SJCRH30 (cell line): ENCODE measurements around the gene MROH2A. TPM values are rescaled to one million over a fixed set of nuclear protein-coding genes. Genes with fewer than 3 reads are reported as not detected.
"Not testable (repeated sequence)": the region's sequence is repeated elsewhere in the genome, so short reads cannot be mapped to it uniquely, and the experiment has no call there.

Experiments used
- DNase-seq, 2 experiments: peaks; one replicate each; pipeline ENCODE4 v3.0.0-alpha.2; 2015 to 2020
- H3K27ac ChIP-seq: fragments of 250-450 bp; sonication (Bioruptor Pico); 2 replicates; pipeline ENCODE4 v1.5.1; 2020; ENCODE audit warnings: mild to moderate bottlenecking, moderate library complexity
- H3K27me3 ChIP-seq: fragments of 250-450 bp; sonication (Bioruptor Pico); 2 replicates; pipeline ENCODE4 v1.5.1; 2020; ENCODE audit warnings: mild to moderate bottlenecking, moderate library complexity
- H3K36me3 ChIP-seq: fragments of 250-450 bp; sonication (Bioruptor Pico); 2 replicates; pipeline ENCODE4 v1.5.1; 2020; ENCODE audit warnings: mild to moderate bottlenecking, moderate library complexity
- H3K4me1 ChIP-seq: fragments of 250-450 bp; sonication (Bioruptor Pico); 2 replicates; pipeline ENCODE4 v1.5.1; 2020; ENCODE audit warnings: mild to moderate bottlenecking, moderate library complexity
- H3K4me3 ChIP-seq: fragments of 250-450 bp; sonication (Bioruptor Pico); 2 replicates; pipeline ENCODE4 v1.5.1; 2020; ENCODE audit warnings: mild to moderate bottlenecking, moderate library complexity
- H3K9me3 ChIP-seq: fragments of 250-450 bp; sonication (Bioruptor Pico); replicated peaks from 2 replicates; pipeline ENCODE4 v1.5.1; 2020; ENCODE audit warnings: mild to moderate bottlenecking, moderate library complexity
- total RNA-seq: library from RNA; depleted of rRNA; stranded (reverse); fragments of >200 nt; shearing (Covaris generic); gene quantifications from 2 replicates; pipeline ENCODE4 v1.2.3, GENCODE V29; 2014

Gene MROH2A
- total RNA-seq, 1 experiment from 2014 or later: not detected

- no peak overlapping the region for H3K27ac ChIP-seq
- H3K36me3 ChIP-seq: peaks cover 75% of the 10 kb centered on the region
- no peak overlapping the region for H3K4me3 ChIP-seq
- no peaks in the 10 kb centered on the region for H3K9me3 ChIP-seq
- DNase-seq: no peak
- H3K4me1 ChIP-seq: peaks cover 23% of the 10 kb centered on the region
- H3K27me3 ChIP-seq: no peaks in the 10 kb centered on the region
These were observed 73.0 kb downstream of the MROH2A start for GRCh38 chr2:233851169-233851568.

- no peak overlapping the region for H3K27ac ChIP-seq
- peak overlapping the region; percentile 83 for H3K4me3 ChIP-seq
- no peaks in the 10 kb centered on the region for H3K27me3 ChIP-seq
- H3K36me3 ChIP-seq: peaks cover 66% of the 10 kb centered on the region
- peaks cover 23% of the 10 kb centered on the region for H3K4me1 ChIP-seq
- DNase-seq: no peak
- H3K9me3 ChIP-seq: no peaks in the 10 kb centered on the region
These were observed 73.9 kb downstream of the MROH2A start for GRCh38 chr2:233852056-233852455.

- Histone ChIP-seq H3K4me1 (peaks cover 23% of the 10 kb centered on the region), H3K27me3 (no peaks in the 10 kb centered on the region), H3K27ac (peak overlapping the region; percentile 92), H3K36me3 (peaks cover 53% of the 10 kb centered on the region), H3K9me3 (no peaks in the 10 kb centered on the region), H3K4me3 (peak overlapping the region; percentile 83)
- DNase-seq: peak in 1 of 2 experiments; percentile 10
These were observed 75.2 kb downstream of the MROH2A start for GRCh38 chr2:233853353-233853752.

GRCh38 chr2:233853883-233854240 is 75.7 kb downstream of the MROH2A start:
- no peaks in the 10 kb centered on the region for H3K27me3 ChIP-seq
- peaks cover 23% of the 10 kb centered on the region for H3K4me1 ChIP-seq
- peak overlapping the region; percentile 83 for H3K4me3 ChIP-seq
- peaks cover 48% of the 10 kb centered on the region for H3K36me3 ChIP-seq
- no peaks in the 10 kb centered on the region for H3K9me3 ChIP-seq
- peak overlapping the region; percentile 92 for H3K27ac ChIP-seq
- DNase-seq: peak; percentile 28 to 30

- peak; percentile 97 to 99 for DNase-seq
- peak within 1 kb of the TSS; percentile 83 for H3K4me3 ChIP-seq
These were observed 76.3 kb downstream of the MROH2A start, which contains the start of gene HJURP for GRCh38 chr2:233854241-233854981. Gene HJURP, minus strand, starts transcription at chr2:233854535. Its CDS starts 35 bp downstream, at chr2:233854500.

GRCh38 chr2:233855345-233855744 is 77.2 kb downstream of the MROH2A start:
- peak overlapping the region; percentile 92 for H3K27ac ChIP-seq
- H3K27me3 ChIP-seq: no peaks in the 10 kb centered on the region
- peak; percentile 71 to 76 for DNase-seq
- H3K9me3 ChIP-seq: no peaks in the 10 kb centered on the region
- peaks cover 23% of the 10 kb centered on the region for H3K4me1 ChIP-seq
- H3K4me3 ChIP-seq: peak overlapping the region; percentile 83
- peaks cover 33% of the 10 kb centered on the region for H3K36me3 ChIP-seq

More at GRCh38 chr2:233854241-233854981, 76.3 kb downstream of the MROH2A start, which contains the start of gene HJURP:
- no peaks in the 10 kb centered on the region for H3K9me3 ChIP-seq
- H3K4me1 ChIP-seq: peaks cover 23% of the 10 kb centered on the region
- no peaks in the 10 kb centered on the region for H3K27me3 ChIP-seq
- peak within 1 kb of the TSS; percentile 92 for H3K27ac ChIP-seq
- peaks cover 43% of the 10 kb centered on the region for H3K36me3 ChIP-seq

GRCh38 chr2:233856184-233856583 is 78.1 kb downstream of the MROH2A start:
- Histone ChIP-seq H3K4me3 (no peak overlapping the region), H3K36me3 (peaks cover 25% of the 10 kb centered on the region), H3K27ac (no peak overlapping the region), H3K9me3 (no peaks in the 10 kb centered on the region), H3K4me1 (peaks cover 23% of the 10 kb centered on the region), H3K27me3 (no peaks in the 10 kb centered on the region)
- DNase-seq: peak in 1 of 2 experiments; percentile 25

GRCh38 chr2:233857511-233858141 is 79.5 kb downstream of the MROH2A start:
- peaks cover 11% of the 10 kb centered on the region for H3K36me3 ChIP-seq
- H3K27me3 ChIP-seq: no peaks in the 10 kb centered on the region
- no peaks in the 10 kb centered on the region for H3K9me3 ChIP-seq
- H3K4me1 ChIP-seq: peaks cover 11% of the 10 kb centered on the region
- no peak overlapping the region for H3K4me3 ChIP-seq
- H3K27ac ChIP-seq: no peak overlapping the region
- DNase-seq: peak; percentile 34 to 58

GRCh38 chr2:233858331-233858730 is 80.2 kb downstream of the MROH2A start:
- H3K27ac ChIP-seq: no peak overlapping the region
- H3K4me1 ChIP-seq: peaks cover 11% of the 10 kb centered on the region
- no peaks in the 10 kb centered on the region for H3K9me3 ChIP-seq
- no peak for DNase-seq
- no peaks in the 10 kb centered on the region for H3K27me3 ChIP-seq
- H3K4me3 ChIP-seq: no peak overlapping the region
- peaks cover 4% of the 10 kb centered on the region for H3K36me3 ChIP-seq

- no peaks in the 10 kb centered on the region for H3K36me3 ChIP-seq
- no peaks in the 10 kb centered on the region for H3K9me3 ChIP-seq
- H3K27me3 ChIP-seq: no peaks in the 10 kb centered on the region
- no peak overlapping the region for H3K4me3 ChIP-seq
- H3K27ac ChIP-seq: no peak overlapping the region
- no peak for DNase-seq
- no peaks in the 10 kb centered on the region for H3K4me1 ChIP-seq
These were observed 84.2 kb downstream of the MROH2A start for GRCh38 chr2:233862261-233862768.

- Histone ChIP-seq H3K36me3 (no peaks in the 10 kb centered on the region), H3K4me3 (no peak overlapping the region), H3K9me3 (no peaks in the 10 kb centered on the region; the same call in 1 of the 2 replicates), H3K27ac (no peak overlapping the region), H3K27me3 (no peaks in the 10 kb centered on the region), H3K4me1 (no peaks in the 10 kb centered on the region)
- peak in 1 of 2 experiments; percentile 27 for DNase-seq
These were observed 87.7 kb downstream of the MROH2A start for GRCh38 chr2:233865838-233866237.

GRCh38 chr2:233866479-233866878 is 88.3 kb downstream of the MROH2A start:
- no peak for DNase-seq
- Histone ChIP-seq H3K9me3 (no peaks in the 10 kb centered on the region; the same call in 1 of the 2 replicates), H3K4me3 (no peak overlapping the region)

GRCh38 chr2:233867993-233868532 is 89.9 kb downstream of the MROH2A start, which contains the start of gene MSL3B:
Gene MSL3B, minus strand, starts transcription at chr2:233868386.
- no peak within 1 kb of the TSS for H3K27ac ChIP-seq
- no peaks in the 10 kb centered on the region for H3K36me3 ChIP-seq
- peak in 1 of 2 experiments; percentile 39 for DNase-seq
- no peaks in the 10 kb centered on the region for H3K4me1 ChIP-seq
- no peaks in the 10 kb centered on the region for H3K27me3 ChIP-seq
- H3K4me3 ChIP-seq: peak within 1 kb of the TSS; percentile 47
- no peaks in the 10 kb centered on the region; the same call in 1 of the 2 replicates for H3K9me3 ChIP-seq

More at GRCh38 chr2:233866479-233866878, 88.3 kb downstream of the MROH2A start:
- no peak overlapping the region for H3K27ac ChIP-seq
- H3K27me3 ChIP-seq: no peaks in the 10 kb centered on the region
- H3K36me3 ChIP-seq: no peaks in the 10 kb centered on the region
- H3K4me1 ChIP-seq: no peaks in the 10 kb centered on the region

- Histone ChIP-seq H3K4me1 (no peaks in the 10 kb centered on the region), H3K36me3 (no peaks in the 10 kb centered on the region), H3K9me3 (no peaks in the 10 kb centered on the region; the same call in 1 of the 2 replicates), H3K27ac (no peak overlapping the region), H3K27me3 (no peaks in the 10 kb centered on the region), H3K4me3 (no peak overlapping the region)
- no peak for DNase-seq
These were observed 93.3 kb downstream of the MROH2A start for GRCh38 chr2:233871432-233871831.

- H3K36me3 ChIP-seq, H3K27me3 ChIP-seq, DNase-seq, H3K4me3 ChIP-seq, H3K27ac ChIP-seq, H3K4me1 ChIP-seq, H3K9me3 ChIP-seq: not testable (repeated sequence)
These were observed 94.0 kb downstream of the MROH2A start for GRCh38 chr2:233872125-233872524.
